Effector memory CD8-positive, alpha-beta T cell (primary cell): Measurements from ENCODE around the gene ASMTL.
"Not testable (repeated sequence)": the region's sequence is repeated elsewhere in the genome, so short reads cannot be mapped to it uniquely, and the experiment has no call there.

Experiments
- ATAC-seq: fragments of 150-1000 bp; cut with Tn5 transposase; replicated peaks from 2 replicates; pipeline ENCODE4 v1.10.0; 2021; ENCODE audit warnings: mild to moderate bottlenecking, moderate library complexity
- DNase-seq, 3 experiments: peaks; one replicate each; pipeline ENCODE4 v3.0.0; 2021
- H3K27ac Mint-ChIP-seq, 2 donors: one replicate each; pipeline ENCODE4 v1.8.0; 2022; ENCODE audit warnings: mild to moderate bottlenecking in 2 of 2, mixed read lengths in 2 of 2, moderate library complexity in 2 of 2
- H3K27me3 Mint-ChIP-seq, 2 donors: one replicate each; pipeline ENCODE4 v1.8.0; 2022; ENCODE audit warnings: mixed read lengths in 2 of 2
- H3K36me3 Mint-ChIP-seq: one replicate; pipeline ENCODE4 v1.8.0; 2022; ENCODE audit warnings: mild to moderate bottlenecking, moderate library complexity, mixed read lengths; ENCODE audit not compliant: insufficient read depth
- H3K4me1 Mint-ChIP-seq, 2 donors: one replicate each; pipeline ENCODE4 v1.8.0; 2022; ENCODE audit warnings: low read depth in 2 of 2, mixed read lengths in 2 of 2
- H3K4me3 Mint-ChIP-seq, 2 donors: one replicate each; pipeline ENCODE4 v1.8.0; 2022; ENCODE audit warnings: mild to moderate bottlenecking in 2 of 2, mixed read lengths in 2 of 2, moderate library complexity in 2 of 2
- H3K9me3 Mint-ChIP-seq, 2 donors: one replicate each; pipeline ENCODE4 v1.8.0; 2022; ENCODE audit warnings: mixed read lengths in 2 of 2
- total RNA-seq, 9 experiments: gene quantifications; one replicate each; lab custom pipeline; 2026; lab: John Stamatoyannopoulos, UW

ASMTL gene
- 25.7 to 56.6 (median 47.0) reads per million in 9 experiments for total RNA-seq

GRCh38 chrX:1452516-1453394 lies at the start of gene ASMTL:
Gene ASMTL (minus strand): TSS chrX:1452909. CDS start chrX:1452840, 69 bp downstream.
- Mint-ChIP-seq H3K9me3 (peaks cover 9 to 13% of the 10 kb centered on the region in 2 donors), H3K4me1 (peaks cover 29 to 42% of the 10 kb centered on the region in 2 donors), H3K27me3 (no peaks in the 10 kb centered on the region), H3K27ac (peak within 1 kb of the TSS; percentile 61 to 82), H3K36me3 (peaks cover 41% of the 10 kb centered on the region), H3K4me3 (peak within 1 kb of the TSS; percentile 67 to 80)
- DNase-seq, result peak; percentile 100
- peak; percentile 75 for ATAC-seq

GRCh38 chrX:1502241-1502640 lies 49.5 kb upstream of the ASMTL start:
- peak; percentile 12 for ATAC-seq
- Mint-ChIP-seq H3K27me3 (no peaks in the 10 kb centered on the region), H3K27ac (peak overlapping the region; percentile 87 to 90), H3K36me3 (peaks cover 74% of the 10 kb centered on the region), H3K4me3 (peak overlapping the region in 1 of 2 donors; percentile 27), H3K4me1 (peaks cover 25 to 42% of the 10 kb centered on the region in 2 donors), H3K9me3 (no peaks in the 10 kb centered on the region)
- no peak for DNase-seq

- ATAC-seq, result peak; percentile 78
- H3K4me3 Mint-ChIP-seq, result peak overlapping the region; percentile 57 to 72
- peak overlapping the region; percentile 87 to 90 for H3K27ac Mint-ChIP-seq
- peaks cover 85% of the 10 kb centered on the region for H3K36me3 Mint-ChIP-seq
- DNase-seq, result peak in 1 of 3 experiments; percentile 34
- H3K9me3 Mint-ChIP-seq, result no peaks in the 10 kb centered on the region
- peaks cover 27 to 43% of the 10 kb centered on the region in 2 donors for H3K4me1 Mint-ChIP-seq
- no peaks in the 10 kb centered on the region for H3K27me3 Mint-ChIP-seq
Measured at GRCh38 chrX:1500701-1501624, 48.3 kb upstream of the ASMTL start.

GRCh38 chrX:1496076-1496475 lies 43.4 kb upstream of the ASMTL start:
- H3K4me1 Mint-ChIP-seq, result peaks cover 31 to 39% of the 10 kb centered on the region in 2 donors
- peak overlapping the region; percentile 92 to 93 for H3K27ac Mint-ChIP-seq
- no peak for DNase-seq
- no peak for ATAC-seq
- H3K4me3 Mint-ChIP-seq, result no peak overlapping the region
- peaks cover 4 to 11% of the 10 kb centered on the region in 2 donors for H3K9me3 Mint-ChIP-seq
- peaks cover 87% of the 10 kb centered on the region for H3K36me3 Mint-ChIP-seq
- no peaks in the 10 kb centered on the region for H3K27me3 Mint-ChIP-seq

- Mint-ChIP-seq H3K27ac (peak overlapping the region; percentile 78 to 81), H3K4me3 (no peak overlapping the region), H3K36me3 (peaks cover 74% of the 10 kb centered on the region), H3K27me3 (no peaks in the 10 kb centered on the region), H3K4me1 (peaks cover 29 to 36% of the 10 kb centered on the region in 2 donors), H3K9me3 (peaks cover 4 to 11% of the 10 kb centered on the region in 2 donors)
- ATAC-seq, result peak; percentile 52
- peak in 1 of 3 experiments; percentile 30 for DNase-seq
Measured at GRCh38 chrX:1493877-1494510, 41.3 kb upstream of the ASMTL start.

GRCh38 chrX:1493412-1493811 lies 40.7 kb upstream of the ASMTL start:
- peak overlapping the region; percentile 78 to 81 for H3K27ac Mint-ChIP-seq
- H3K4me1 Mint-ChIP-seq, result peaks cover 29 to 35% of the 10 kb centered on the region in 2 donors
- H3K36me3 Mint-ChIP-seq, result peaks cover 74% of the 10 kb centered on the region
- H3K27me3 Mint-ChIP-seq, result no peaks in the 10 kb centered on the region
- DNase-seq, result no peak
- peaks cover 4 to 11% of the 10 kb centered on the region in 2 donors for H3K9me3 Mint-ChIP-seq
- no peak overlapping the region for H3K4me3 Mint-ChIP-seq
- ATAC-seq, result peak; percentile 22

- peak overlapping the region in 1 of 2 donors; percentile 31 for H3K4me3 Mint-ChIP-seq
- H3K27ac Mint-ChIP-seq, result peak overlapping the region; percentile 78 to 81
- H3K4me1 Mint-ChIP-seq, result peaks cover 27 to 37% of the 10 kb centered on the region in 2 donors
- ATAC-seq (peak; percentile 12), DNase-seq (no peak)
- peaks cover 4 to 11% of the 10 kb centered on the region in 2 donors for H3K9me3 Mint-ChIP-seq
- H3K27me3 Mint-ChIP-seq, result no peaks in the 10 kb centered on the region
- H3K36me3 Mint-ChIP-seq, result peaks cover 78% of the 10 kb centered on the region
Measured at GRCh38 chrX:1492421-1493012, 39.8 kb upstream of the ASMTL start.

GRCh38 chrX:1491851-1492349 lies 39.2 kb upstream of the ASMTL start:
- peaks cover 32 to 43% of the 10 kb centered on the region in 2 donors for H3K4me1 Mint-ChIP-seq
- peaks cover 4 to 11% of the 10 kb centered on the region in 2 donors for H3K9me3 Mint-ChIP-seq
- H3K27me3 Mint-ChIP-seq, result no peaks in the 10 kb centered on the region
- peaks cover 78% of the 10 kb centered on the region for H3K36me3 Mint-ChIP-seq
- peak; percentile 45 to 70 (median 46) for DNase-seq
- peak overlapping the region in 1 of 2 donors; percentile 31 for H3K4me3 Mint-ChIP-seq
- peak overlapping the region; percentile 78 to 81 for H3K27ac Mint-ChIP-seq
- ATAC-seq, result peak; percentile 81

- H3K27ac Mint-ChIP-seq, result peak overlapping the region in 1 of 2 donors; percentile 78
Measured at GRCh38 chrX:1491248-1491647, 38.5 kb upstream of the ASMTL start.

GRCh38 chrX:1490723-1491122 lies 38.0 kb upstream of the ASMTL start:
- Mint-ChIP-seq H3K9me3 (peaks cover 4 to 11% of the 10 kb centered on the region in 2 donors), H3K4me1 (peaks cover 28 to 37% of the 10 kb centered on the region in 2 donors), H3K36me3 (peaks cover 75% of the 10 kb centered on the region), H3K27ac (peak overlapping the region in 1 of 2 donors; percentile 78)
- not testable (repeated sequence) for ATAC-seq, H3K27me3 Mint-ChIP-seq, DNase-seq, H3K4me3 Mint-ChIP-seq

More at GRCh38 chrX:1491248-1491647, 38.5 kb upstream of the ASMTL start:
- H3K9me3 Mint-ChIP-seq, result peaks cover 4 to 11% of the 10 kb centered on the region in 2 donors
- not testable (repeated sequence) for ATAC-seq, DNase-seq, H3K27me3 Mint-ChIP-seq, H3K4me3 Mint-ChIP-seq
- peaks cover 30 to 42% of the 10 kb centered on the region in 2 donors for H3K4me1 Mint-ChIP-seq
- peaks cover 76% of the 10 kb centered on the region for H3K36me3 Mint-ChIP-seq

- Mint-ChIP-seq H3K9me3 (peaks cover 4 to 11% of the 10 kb centered on the region in 2 donors), H3K36me3 (peaks cover 73% of the 10 kb centered on the region), H3K4me1 (peaks cover 21 to 27% of the 10 kb centered on the region in 2 donors)
- ATAC-seq, H3K27me3 Mint-ChIP-seq, H3K4me3 Mint-ChIP-seq, H3K27ac Mint-ChIP-seq, DNase-seq: not testable (repeated sequence)
Measured at GRCh38 chrX:1489354-1489753, 36.6 kb upstream of the ASMTL start.

- peak overlapping the region; percentile 38 to 73 for H3K27ac Mint-ChIP-seq
- peaks cover 74% of the 10 kb centered on the region for H3K36me3 Mint-ChIP-seq
- no peaks in the 10 kb centered on the region for H3K27me3 Mint-ChIP-seq
- ATAC-seq (no peak), DNase-seq (no peak)
- peaks cover 24 to 32% of the 10 kb centered on the region in 2 donors for H3K4me1 Mint-ChIP-seq
- H3K9me3 Mint-ChIP-seq, result peaks cover 4 to 11% of the 10 kb centered on the region in 2 donors
- H3K4me3 Mint-ChIP-seq, result no peak overlapping the region
Measured at GRCh38 chrX:1488745-1489144, 36.0 kb upstream of the ASMTL start.
